Erythroblast (primary cell): Measurements from ENCODE around the gene YPEL1.
"Not testable (repeated sequence)": the region's sequence is repeated elsewhere in the genome, so short reads cannot be mapped to it uniquely, and the experiment has no call there.

Source experiments
- DNase-seq, 2 experiments: peaks; one replicate each; lab custom pipeline; 2025; lab: John Stamatoyannopoulos, UW
- GATA1 ChIP-seq: IDR thresholded peaks from 2 replicates; pipeline ENCODE4 v1.6.1; 2011; ENCODE audit warnings: low read depth, mild to moderate bottlenecking, control low read depth, low read length, moderate library complexity
- POLR2A ChIP-seq: IDR thresholded peaks from 2 replicates; pipeline ENCODE4 v1.6.1; 2011; ENCODE audit warnings: mild to moderate bottlenecking, low read length

Gene YPEL1

GRCh38 chr22:21761086-21761485 lies 25.5 kb upstream of the YPEL1 start:
- TF ChIP-seq GATA1 (no peak), POLR2A (no peak)
- no peak for DNase-seq

GRCh38 chr22:21760640-21761039 lies 25.0 kb upstream of the YPEL1 start:
- no peak for DNase-seq
- TF ChIP-seq POLR2A (no peak), GATA1 (no peak)

GRCh38 chr22:21759646-21760376 lies 24.2 kb upstream of the YPEL1 start:
- DNase-seq: no peak
- TF ChIP-seq GATA1: no peak
- no peak for TF ChIP-seq POLR2A

GRCh38 chr22:21759093-21759492 lies 23.5 kb upstream of the YPEL1 start:
- no peak for DNase-seq
- TF ChIP-seq POLR2A: no peak
- TF ChIP-seq GATA1: no peak

GRCh38 chr22:21758091-21758864 lies 22.7 kb upstream of the YPEL1 start:
- TF ChIP-seq GATA1 (no peak), POLR2A (no peak)
- DNase-seq: no peak

- DNase-seq: peak; percentile 73 to 77
- TF ChIP-seq POLR2A (no peak), GATA1 (no peak)
Observed at GRCh38 chr22:21755851-21756284, 20.3 kb upstream of the YPEL1 start.

- TF ChIP-seq POLR2A (no peak), GATA1 (no peak)
- peak; percentile 90 to 92 for DNase-seq
Observed at GRCh38 chr22:21754523-21754922, 18.9 kb upstream of the YPEL1 start.

GRCh38 chr22:21753374-21754111 lies 17.9 kb upstream of the YPEL1 start:
- TF ChIP-seq GATA1: no peak
- no peak for TF ChIP-seq POLR2A
- DNase-seq: peak in 1 of 2 experiments; percentile 58

- TF ChIP-seq GATA1 (no peak), POLR2A (no peak)
- DNase-seq: no peak
Observed at GRCh38 chr22:21752276-21752675, 16.7 kb upstream of the YPEL1 start.

GRCh38 chr22:21745948-21746347 lies 10.4 kb upstream of the YPEL1 start:
- DNase-seq: no peak
- TF ChIP-seq POLR2A (no peak), GATA1 (no peak)

GRCh38 chr22:21744917-21745316 lies 9.3 kb upstream of the YPEL1 start:
- DNase-seq: not testable (repeated sequence)

GRCh38 chr22:21741790-21742189 lies 6.2 kb upstream of the YPEL1 start:
- TF ChIP-seq POLR2A (no peak), GATA1 (no peak)
- no peak for DNase-seq

- TF ChIP-seq GATA1: no peak
- TF ChIP-seq POLR2A: no peak
- DNase-seq: no peak
Observed at GRCh38 chr22:21741059-21741458, 5.5 kb upstream of the YPEL1 start.
